ENCODE data around the gene CCNT2.
"Not testable (repeated sequence)": the region's sequence is repeated elsewhere in the genome, so short reads cannot be mapped to it uniquely, and the experiment has no call there.

GRCh38 chr2:134977104-134977503 lies 58.5 kb downstream of the CCNT2 start:
- not testable (repeated sequence) for TF ChIP-seq POLR2A, CTCF (IDR thresholded peaks at IDR 0.05)
